ENCODE measurements around the gene OR1L8. TPM values are rescaled to one million over a fixed set of nuclear protein-coding genes. Genes with fewer than 3 reads are reported as not detected.

Gene OR1L8
- total and polyA plus RNA-seq, 2 donors (not counting 3 experiments of a cell fraction or from before 2014, with no cell fraction given) = 0.15 to 1.8 TPM

DNA sequence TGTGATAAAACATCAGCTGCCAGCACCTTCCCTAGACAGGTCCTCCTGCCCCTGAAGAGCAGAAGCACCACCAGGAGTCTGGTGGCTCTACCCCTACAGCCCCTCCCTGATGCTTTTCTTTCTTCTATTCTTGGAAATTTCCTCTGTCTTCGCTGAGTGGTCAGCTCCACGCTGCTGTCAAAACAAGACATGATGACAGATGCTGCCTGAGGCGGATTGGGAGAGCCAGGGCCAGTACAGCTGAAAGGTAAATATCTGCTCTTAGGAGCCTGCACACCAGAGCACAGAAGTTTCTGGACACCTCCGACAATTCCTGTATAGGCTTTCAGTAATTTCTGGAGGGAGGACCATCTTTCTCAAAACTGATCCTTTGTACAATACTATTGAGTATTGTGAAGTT is 26.6 kb upstream of the OR1L8 start:
- BruUV-seq (replicated peaks) = no TSS peak
- Histone ChIP-seq H3K9me3 (replicated peaks; ENCODE audit: control insufficient read depth, insufficient read depth, low read length) (no peaks in the 10 kb centered on the region), H3K4me3 (replicated peaks in 1 of 3; ENCODE audit: insufficient read depth in 1 of 3, low read depth in 1 of 3, low read length in 3 of 3) (no peak overlapping the region), H4K20me1 (replicated peaks; ENCODE audit: control insufficient read depth, extremely low read depth, insufficient read depth, low read length) (no peaks in the 10 kb centered on the region), H2AFZ (ENCODE audit: low read depth, low read length) (no peak overlapping the region), H3K27ac (ENCODE audit: insufficient read depth, low read depth, low read length) (no peak overlapping the region), H3K4me2 (ENCODE audit: insufficient read depth, low read length) (no peak overlapping the region), H3K27me3 (ENCODE audit: control insufficient read depth in 2 of 2, insufficient read depth in 2 of 2, low read length in 2 of 2) (peaks cover 0 to 2% of the 10 kb centered on the region in 2 experiments), H3K4me1 (ENCODE audit: control insufficient read depth, extremely low read depth, insufficient read depth, low read length) (no peaks in the 10 kb centered on the region), H3K36me3 (ENCODE audit: control insufficient read depth in 2 of 2, extremely low read depth in 1 of 2, insufficient read depth in 2 of 2, low read length in 2 of 2) (no peaks in the 10 kb centered on the region), H3K9ac (replicated peaks; ENCODE audit: extremely low read depth, insufficient read depth, low read length) (no peak overlapping the region), H3K9me1 (replicated peaks; ENCODE audit: control insufficient read depth, extremely low read depth, insufficient read depth, low read length) (no peaks in the 10 kb centered on the region), H3K79me2 (ENCODE audit: control insufficient read depth, insufficient read depth, low read length) (no peaks in the 10 kb centered on the region)
- CTCF ChIA-PET = no interaction called here
- no peak for DNase-seq (ENCODE audit: low read depth, low spot score)
- POLR2A ChIA-PET = no interaction called here
- FAIRE-seq = no peak
- TF ChIP-seq EZH2 (IDR thresholded peaks at IDR 0.05; ENCODE audit: borderline replicate concordance, low read depth, low read length, severe bottlenecking) = no peak
- TF ChIP-seq MYC (IDR thresholded peaks at IDR 0.05; ENCODE audit: low read depth, low read length) = no peak
- TF ChIP-seq POLR2AphosphoS5 (IDR thresholded peaks at IDR 0.05; ENCODE audit: insufficient read depth, low read depth, low read length) = no peak
- TF ChIP-seq, protein P1, sequence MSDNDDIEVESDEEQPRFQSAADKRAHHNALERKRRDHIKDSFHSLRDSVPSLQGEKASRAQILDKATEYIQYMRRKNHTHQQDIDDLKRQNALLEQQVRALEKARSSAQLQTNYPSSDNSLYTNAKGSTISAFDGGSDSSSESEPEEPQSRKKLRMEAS (IDR thresholded peaks at IDR 0.05; ENCODE audit: insufficient read depth, insufficient read length) = no peak
- TF ChIP-seq, protein P2, sequence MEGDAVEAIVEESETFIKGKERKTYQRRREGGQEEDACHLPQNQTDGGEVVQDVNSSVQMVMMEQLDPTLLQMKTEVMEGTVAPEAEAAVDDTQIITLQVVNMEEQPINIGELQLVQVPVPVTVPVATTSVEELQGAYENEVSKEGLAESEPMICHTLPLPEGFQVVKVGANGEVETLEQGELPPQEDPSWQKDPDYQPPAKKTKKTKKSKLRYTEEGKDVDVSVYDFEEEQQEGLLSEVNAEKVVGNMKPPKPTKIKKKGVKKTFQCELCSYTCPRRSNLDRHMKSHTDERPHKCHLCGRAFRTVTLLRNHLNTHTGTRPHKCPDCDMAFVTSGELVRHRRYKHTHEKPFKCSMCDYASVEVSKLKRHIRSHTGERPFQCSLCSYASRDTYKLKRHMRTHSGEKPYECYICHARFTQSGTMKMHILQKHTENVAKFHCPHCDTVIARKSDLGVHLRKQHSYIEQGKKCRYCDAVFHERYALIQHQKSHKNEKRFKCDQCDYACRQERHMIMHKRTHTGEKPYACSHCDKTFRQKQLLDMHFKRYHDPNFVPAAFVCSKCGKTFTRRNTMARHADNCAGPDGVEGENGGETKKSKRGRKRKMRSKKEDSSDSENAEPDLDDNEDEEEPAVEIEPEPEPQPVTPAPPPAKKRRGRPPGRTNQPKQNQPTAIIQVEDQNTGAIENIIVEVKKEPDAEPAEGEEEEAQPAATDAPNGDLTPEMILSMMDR (IDR thresholded peaks at IDR 0.05; ENCODE audit: extremely low read depth in 1 of 2, insufficient read depth in 1 of 2, low read depth in 1 of 2, low read length in 2 of 2) = no peak
- no peak for TF ChIP-seq POLR2A (IDR thresholded peaks at IDR 0.05; ENCODE audit: low read depth, low read length)
- no peak for TF ChIP-seq FOS (IDR thresholded peaks at IDR 0.05; ENCODE audit: borderline replicate concordance, insufficient read depth, low read length)
- TF ChIP-seq GATA2 (IDR thresholded peaks at IDR 0.05; ENCODE audit: insufficient read depth, insufficient read length, low read depth, low read length) = no peak
- no peak for TF ChIP-seq JUN (IDR thresholded peaks at IDR 0.05; ENCODE audit: borderline replicate concordance, insufficient read depth, insufficient read length, low read depth)
- dilution Hi-C loops (cut with MboI; ENCODE audit: extremely low pct_ligation_motif_present, low sequenced_read_pairs) = no loop called here
- intact Hi-C loops (cut with micrococcal nuclease) = no loop called here

Data from endothelial cell of umbilical vein (primary cell).